Karpas-422 (cell line): Measurements from ENCODE around the gene NSMCE4A. TPM values are rescaled to one million over a fixed set of nuclear protein-coding genes. Genes with fewer than 3 reads are reported as not detected.
"Not testable (repeated sequence)": the region's sequence is repeated elsewhere in the genome, so short reads cannot be mapped to it uniquely, and the experiment has no call there.

ENCODE experiments used
- DNase-seq: peaks from one replicate; pipeline ENCODE4 v3.0.0-alpha.2; 2015
- H2AFZ ChIP-seq: fragments of 200-600 bp; sonication (generic); 2 replicates; pipeline ENCODE4 v1.6.1; 2014; ENCODE audit warnings: antibody characterized with exemption, low read length, mixed read lengths
- H3K27ac ChIP-seq: fragments of 200-600 bp; sonication (generic); 2 replicates; pipeline ENCODE4 v1.5.1; 2014; ENCODE audit warnings: mild to moderate bottlenecking, low read length, moderate library complexity
- H3K27me3 ChIP-seq: fragments of 200-600 bp; sonication (generic); 2 replicates; pipeline ENCODE4 v1.6.1; 2014; ENCODE audit warnings: low read length, mixed read lengths
- H3K36me3 ChIP-seq: fragments of 200-600 bp; sonication (generic); 2 replicates; pipeline ENCODE4 v1.6.1; 2014; ENCODE audit warnings: low read length, mixed read lengths; ENCODE audit not compliant: insufficient read depth
- H3K4me1 ChIP-seq: fragments of 200-600 bp; sonication (generic); 2 replicates; pipeline ENCODE4 v1.6.1; 2014; ENCODE audit warnings: mild to moderate bottlenecking, low read length, mixed read lengths
- H3K4me2 ChIP-seq: fragments of 200-600 bp; sonication (generic); 2 replicates; pipeline ENCODE4 v1.6.1; 2014; ENCODE audit warnings: low read length, low read depth, mild to moderate bottlenecking; ENCODE audit not compliant: poor library complexity, severe bottlenecking
- H3K4me3 ChIP-seq: fragments of 200-600 bp; sonication (generic); 2 replicates; pipeline ENCODE4 v1.5.1; 2014; ENCODE audit warnings: mild to moderate bottlenecking, antibody characterized with exemption, low read length, mixed read lengths
- H3K79me2 ChIP-seq: fragments of 200-600 bp; sonication (generic); 2 replicates; pipeline ENCODE4 v1.6.1; 2014; ENCODE audit warnings: mild to moderate bottlenecking, low read length, mixed read lengths
- H3K9ac ChIP-seq: fragments of 200-600 bp; sonication (generic); 2 replicates; pipeline ENCODE4 v1.6.0; 2014; ENCODE audit warnings: low read length
- H3K9me2 ChIP-seq: fragments of 200-600 bp; sonication (generic), shearing (Covaris generic); replicated peaks from 2 replicates; pipeline ENCODE4 v1.6.0; 2014; ENCODE audit warnings: mild to moderate bottlenecking, low read length, moderate library complexity; ENCODE audit not compliant: insufficient read depth
- H3K9me3 ChIP-seq: fragments of 300-700, 200-600 bp; sonication (generic); 2 replicates; pipeline ENCODE4 v1.6.1; 2014; ENCODE audit warnings: low read length, mixed read lengths
- H4K20me1 ChIP-seq: fragments of 200-600 bp; sonication (generic); 2 replicates; pipeline ENCODE4 v1.6.1; 2014; ENCODE audit warnings: mild to moderate bottlenecking, antibody characterized with exemption, low read length, low read depth; ENCODE audit not compliant: insufficient read depth
- total RNA-seq: library from RNA; depleted of rRNA; stranded (reverse); fragments of >200 nt; shearing (Covaris generic); gene quantifications from 2 replicates; pipeline ENCODE4 v1.2.3, GENCODE V29; 2014; ENCODE audit warnings: low replicate concordance

Gene NSMCE4A
- total RNA-seq, 1 experiment from 2014 or later: 105 TPM

GRCh38 chr10:122018491-122018890 is 43.5 kb upstream of the NSMCE4A start:
- H3K36me3 ChIP-seq: no peaks in the 10 kb centered on the region
- DNase-seq: no peak
- H3K79me2 ChIP-seq: no peaks in the 10 kb centered on the region
- no peaks in the 10 kb centered on the region for H3K4me1 ChIP-seq
- H3K9ac ChIP-seq: no peak overlapping the region
- no peak overlapping the region for H2AFZ ChIP-seq
- H3K9me3 ChIP-seq: no peaks in the 10 kb centered on the region
- no peaks in the 10 kb centered on the region for H3K27me3 ChIP-seq
- no peak overlapping the region for H3K4me3 ChIP-seq
- no peak overlapping the region for H3K27ac ChIP-seq
- no peaks in the 10 kb centered on the region for H4K20me1 ChIP-seq
- no peak overlapping the region for H3K4me2 ChIP-seq
- H3K9me2 ChIP-seq: no peaks in the 10 kb centered on the region

GRCh38 chr10:122017926-122018325 is 42.9 kb upstream of the NSMCE4A start:
- H3K4me3 ChIP-seq, H3K9me2 ChIP-seq, H3K36me3 ChIP-seq, H3K9ac ChIP-seq, H3K27ac ChIP-seq, H3K27me3 ChIP-seq, H2AFZ ChIP-seq, H3K4me2 ChIP-seq, H3K4me1 ChIP-seq, DNase-seq, H3K9me3 ChIP-seq, H3K79me2 ChIP-seq, H4K20me1 ChIP-seq: not testable (repeated sequence)

GRCh38 chr10:122014652-122015248 is 39.7 kb upstream of the NSMCE4A start:
- no peaks in the 10 kb centered on the region for H3K9me2 ChIP-seq
- H3K4me2 ChIP-seq: no peak overlapping the region
- H3K27me3 ChIP-seq: no peaks in the 10 kb centered on the region

GRCh38 chr10:122013311-122013780 is 38.3 kb upstream of the NSMCE4A start:
- Histone ChIP-seq H4K20me1 (no peaks in the 10 kb centered on the region), H3K36me3 (no peaks in the 10 kb centered on the region), H3K9ac (no peak overlapping the region), H3K4me3 (no peak overlapping the region), H3K4me2 (no peak overlapping the region), H3K27ac (no peak overlapping the region), H2AFZ (no peak overlapping the region), H3K27me3 (no peaks in the 10 kb centered on the region), H3K4me1 (no peaks in the 10 kb centered on the region), H3K9me2 (no peaks in the 10 kb centered on the region), H3K9me3 (no peaks in the 10 kb centered on the region), H3K79me2 (no peaks in the 10 kb centered on the region)
- no peak for DNase-seq

More at GRCh38 chr10:122014652-122015248, 39.7 kb upstream of the NSMCE4A start:
- Histone ChIP-seq H3K9ac (no peak overlapping the region), H3K9me3 (no peaks in the 10 kb centered on the region), H2AFZ (no peak overlapping the region), H4K20me1 (no peaks in the 10 kb centered on the region), H3K27ac (no peak overlapping the region), H3K36me3 (no peaks in the 10 kb centered on the region), H3K79me2 (no peaks in the 10 kb centered on the region), H3K4me1 (no peaks in the 10 kb centered on the region), H3K4me3 (no peak overlapping the region)
- no peak for DNase-seq

- Histone ChIP-seq H3K4me1 (no peaks in the 10 kb centered on the region), H3K9me3 (no peaks in the 10 kb centered on the region), H3K27me3 (no peaks in the 10 kb centered on the region), H3K4me2 (no peak overlapping the region), H3K27ac (no peak overlapping the region), H3K36me3 (no peaks in the 10 kb centered on the region), H2AFZ (no peak overlapping the region), H3K9me2 (no peaks in the 10 kb centered on the region), H4K20me1 (no peaks in the 10 kb centered on the region), H3K9ac (no peak overlapping the region), H3K79me2 (no peaks in the 10 kb centered on the region), H3K4me3 (no peak overlapping the region)
- no peak for DNase-seq
Observed at GRCh38 chr10:122012731-122013130, 37.7 kb upstream of the NSMCE4A start.

GRCh38 chr10:122010405-122011050 is 35.5 kb upstream of the NSMCE4A start:
- no peaks in the 10 kb centered on the region for H3K9me3 ChIP-seq
- H2AFZ ChIP-seq: no peak overlapping the region
- no peak for DNase-seq
- no peaks in the 10 kb centered on the region for H3K36me3 ChIP-seq
- H3K9ac ChIP-seq: no peak overlapping the region
- H3K27ac ChIP-seq: no peak overlapping the region
- H3K4me2 ChIP-seq: no peak overlapping the region
- H3K79me2 ChIP-seq: no peaks in the 10 kb centered on the region
- H3K4me1 ChIP-seq: no peaks in the 10 kb centered on the region
- no peaks in the 10 kb centered on the region for H4K20me1 ChIP-seq
- no peaks in the 10 kb centered on the region for H3K27me3 ChIP-seq
- no peaks in the 10 kb centered on the region for H3K9me2 ChIP-seq
- H3K4me3 ChIP-seq: no peak overlapping the region

GRCh38 chr10:122007415-122007814 is 32.4 kb upstream of the NSMCE4A start:
- no peaks in the 10 kb centered on the region for H3K4me1 ChIP-seq

GRCh38 chr10:122001698-122002097 is 26.7 kb upstream of the NSMCE4A start:
- Histone ChIP-seq H4K20me1 (no peaks in the 10 kb centered on the region), H3K4me2 (no peak overlapping the region), H3K4me3 (no peak overlapping the region), H3K36me3 (no peaks in the 10 kb centered on the region), H3K79me2 (no peaks in the 10 kb centered on the region), H3K27ac (no peak overlapping the region), H3K9me3 (no peaks in the 10 kb centered on the region), H3K9me2 (no peaks in the 10 kb centered on the region), H2AFZ (no peak overlapping the region), H3K4me1 (no peaks in the 10 kb centered on the region), H3K27me3 (no peaks in the 10 kb centered on the region), H3K9ac (no peak overlapping the region)
- DNase-seq: no peak

More at GRCh38 chr10:122007415-122007814, 32.4 kb upstream of the NSMCE4A start:
- Histone ChIP-seq H3K36me3 (no peaks in the 10 kb centered on the region), H3K27me3 (no peaks in the 10 kb centered on the region), H3K4me3 (no peak overlapping the region), H4K20me1 (no peaks in the 10 kb centered on the region), H3K9ac (no peak overlapping the region), H3K27ac (no peak overlapping the region), H3K4me2 (no peak overlapping the region), H3K9me3 (no peaks in the 10 kb centered on the region), H3K79me2 (no peaks in the 10 kb centered on the region), H2AFZ (no peak overlapping the region), H3K9me2 (no peaks in the 10 kb centered on the region)
- DNase-seq: no peak
